ENCODE results near the gene TRIM31. TPM values are rescaled to one million over a fixed set of nuclear protein-coding genes. Genes with fewer than 3 reads are reported as not detected.

The TRIM31 gene
- polyA plus RNA-seq, 4 donors, result 5.2 to 41.6 (median 32.7) TPM

GRCh38 chr6:30116724-30117123 lies 3.8 kb upstream of the TRIM31 start:
- Histone ChIP-seq H3K27me3 (ENCODE audit: control insufficient read depth in 3 of 3, insufficient read depth in 3 of 3, low read length in 3 of 3) (peaks cover 0 to 13% (median 0%) of the 10 kb centered on the region in 3 donors), H3K27ac (ENCODE audit: low read depth in 1 of 3, low read length in 2 of 3) (no peak overlapping the region)
- FAIRE-seq, result no peak

GRCh38 chr6:30113841-30114240 lies 951 bp upstream of the TRIM31 start:
- Histone ChIP-seq H3K9me3 (ENCODE audit: control insufficient read depth in 2 of 2, insufficient read depth in 1 of 2, low read depth in 1 of 2, low read length in 1 of 2) (no peaks in the 10 kb centered on the region), H3K4me3 (ENCODE audit: low read depth in 1 of 3, low read length in 3 of 3) (no peak overlapping the region), H3K27me3 (ENCODE audit: control insufficient read depth in 3 of 3, insufficient read depth in 3 of 3, low read length in 3 of 3) (peaks cover 0 to 25% (median 4%) of the 10 kb centered on the region in 3 donors), H3K36me3 (ENCODE audit: control insufficient read depth in 3 of 3, insufficient read depth in 2 of 3, low read depth in 1 of 3, low read length in 3 of 3) (no peaks in the 10 kb centered on the region), H3K27ac (ENCODE audit: low read depth in 1 of 3, low read length in 2 of 3) (peak overlapping the region; percentile 67 to 90 (median 82)), H3K4me1 (ENCODE audit: control insufficient read depth in 3 of 3, insufficient read depth in 2 of 3, low read depth in 1 of 3, low read length in 2 of 3) (peaks cover 2 to 29% (median 4%) of the 10 kb centered on the region in 3 donors)
- WGBS, 3 donors, result 3 to 35% (median 15%) methylated on average over 1 of the region's 1 CpG
- FAIRE-seq (no peak), DNase-seq (peak; percentile 61 to 71)

More at GRCh38 chr6:30116724-30117123, 3.8 kb upstream of the TRIM31 start:
- DNase-seq, result no peak
- Histone ChIP-seq H3K4me3 (ENCODE audit: low read depth in 1 of 3, low read length in 3 of 3) (no peak overlapping the region), H3K9me3 (ENCODE audit: control insufficient read depth in 2 of 2, insufficient read depth in 1 of 2, low read depth in 1 of 2, low read length in 1 of 2) (no peaks in the 10 kb centered on the region), H3K36me3 (ENCODE audit: control insufficient read depth in 3 of 3, insufficient read depth in 2 of 3, low read depth in 1 of 3, low read length in 3 of 3) (no peaks in the 10 kb centered on the region), H3K4me1 (ENCODE audit: control insufficient read depth in 3 of 3, insufficient read depth in 2 of 3, low read depth in 1 of 3, low read length in 2 of 3) (peaks cover 1 to 36% (median 4%) of the 10 kb centered on the region in 3 donors)
- 73 to 77% (median 76%) methylated on average over 6 of the region's 6 CpGs for WGBS, 3 donors

- no peak for DNase-seq
- Histone ChIP-seq H3K27ac (ENCODE audit: low read depth in 1 of 3, low read length in 2 of 3) (peak overlapping the region; percentile 67 to 74 (median 73)), H3K27me3 (ENCODE audit: control insufficient read depth in 3 of 3, insufficient read depth in 3 of 3, low read length in 3 of 3) (peaks cover 0 to 27% (median 4%) of the 10 kb centered on the region in 3 donors), H3K9me3 (ENCODE audit: control insufficient read depth in 2 of 2, insufficient read depth in 1 of 2, low read depth in 1 of 2, low read length in 1 of 2) (no peaks in the 10 kb centered on the region), H3K36me3 (ENCODE audit: control insufficient read depth in 3 of 3, insufficient read depth in 2 of 3, low read depth in 1 of 3, low read length in 3 of 3) (peaks cover 0 to 3% (median 0%) of the 10 kb centered on the region in 3 donors), H3K4me3 (ENCODE audit: low read depth in 1 of 3, low read length in 3 of 3) (peak overlapping the region; percentile 27 to 44 (median 44)), H3K4me1 (ENCODE audit: control insufficient read depth in 3 of 3, insufficient read depth in 2 of 3, low read depth in 1 of 3, low read length in 2 of 3) (peaks cover 4 to 25% (median 4%) of the 10 kb centered on the region in 3 donors)
- FAIRE-seq, result no peak
- 69 to 79% (median 75%) methylated on average over 10 of the region's 10 CpGs for WGBS, 3 donors
Measured at GRCh38 chr6:30112402-30112994, 392 bp downstream of the TRIM31 start.

- H3K27me3 ChIP-seq (ENCODE audit: control insufficient read depth in 3 of 3, insufficient read depth in 3 of 3, low read length in 3 of 3), result peaks cover 0 to 27% (median 4%) of the 10 kb centered on the region in 3 donors
- peak overlapping the region in 2 of 3 donors; percentile 27 to 44 for H3K4me3 ChIP-seq (ENCODE audit: low read depth in 1 of 3, low read length in 3 of 3)
- H3K36me3 ChIP-seq (ENCODE audit: control insufficient read depth in 3 of 3, insufficient read depth in 2 of 3, low read depth in 1 of 3, low read length in 3 of 3), result peaks cover 0 to 3% (median 0%) of the 10 kb centered on the region in 3 donors
- peak; percentile 35 to 45 for DNase-seq
- H3K4me1 ChIP-seq (ENCODE audit: control insufficient read depth in 3 of 3, insufficient read depth in 2 of 3, low read depth in 1 of 3, low read length in 2 of 3), result peaks cover 4 to 25% (median 4%) of the 10 kb centered on the region in 3 donors
- no peak for FAIRE-seq
- H3K27ac ChIP-seq (ENCODE audit: low read depth in 1 of 3, low read length in 2 of 3), result peak overlapping the region in 2 of 3 donors; percentile 39 to 67
- H3K9me3 ChIP-seq (ENCODE audit: control insufficient read depth in 2 of 2, insufficient read depth in 1 of 2, low read depth in 1 of 2, low read length in 1 of 2), result no peaks in the 10 kb centered on the region
- WGBS, 3 donors, result 61 to 69% (median 64%) methylated on average over 27 of the region's 27 CpGs
Measured at GRCh38 chr6:30111266-30111856, 1.5 kb downstream of the TRIM31 start.

- Histone ChIP-seq H3K36me3 (ENCODE audit: control insufficient read depth in 3 of 3, insufficient read depth in 2 of 3, low read depth in 1 of 3, low read length in 3 of 3) (peaks cover 0 to 10% (median 0%) of the 10 kb centered on the region in 3 donors), H3K27me3 (ENCODE audit: control insufficient read depth in 3 of 3, insufficient read depth in 3 of 3, low read length in 3 of 3) (peaks cover 0 to 17% (median 10%) of the 10 kb centered on the region in 3 donors), H3K9me3 (ENCODE audit: control insufficient read depth in 2 of 2, insufficient read depth in 1 of 2, low read depth in 1 of 2, low read length in 1 of 2) (no peaks in the 10 kb centered on the region), H3K27ac (ENCODE audit: low read depth in 1 of 3, low read length in 2 of 3) (no peak overlapping the region), H3K4me1 (ENCODE audit: control insufficient read depth in 3 of 3, insufficient read depth in 2 of 3, low read depth in 1 of 3, low read length in 2 of 3) (peaks cover 6 to 30% (median 14%) of the 10 kb centered on the region in 3 donors), H3K4me3 (ENCODE audit: low read depth in 1 of 3, low read length in 3 of 3) (no peak overlapping the region)
- FAIRE-seq (no peak), DNase-seq (no peak)
- WGBS, 3 donors, result 84 to 85% (median 84%) methylated on average over 2 of the region's 2 CpGs
Measured at GRCh38 chr6:30104661-30105060, 8.2 kb downstream of the TRIM31 start.

GRCh38 chr6:30103872-30104179 lies 9.1 kb downstream of the TRIM31 start:
- no peaks in the 10 kb centered on the region for H3K9me3 ChIP-seq (ENCODE audit: control insufficient read depth in 2 of 2, insufficient read depth in 1 of 2, low read depth in 1 of 2, low read length in 1 of 2)
- peak overlapping the region; percentile 63 to 86 (median 70) for H3K27ac ChIP-seq (ENCODE audit: low read depth in 1 of 3, low read length in 2 of 3)
- peaks cover 0 to 10% (median 0%) of the 10 kb centered on the region in 3 donors for H3K36me3 ChIP-seq (ENCODE audit: control insufficient read depth in 3 of 3, insufficient read depth in 2 of 3, low read depth in 1 of 3, low read length in 3 of 3)
- H3K27me3 ChIP-seq (ENCODE audit: control insufficient read depth in 3 of 3, insufficient read depth in 3 of 3, low read length in 3 of 3), result peaks cover 0 to 17% (median 9%) of the 10 kb centered on the region in 3 donors
- WGBS, 3 donors, result 35 to 50% (median 37%) methylated on average over 3 of the region's 3 CpGs
- no peak for FAIRE-seq
- no peak for DNase-seq
- peak overlapping the region in 2 of 3 donors; percentile 38 to 47 for H3K4me3 ChIP-seq (ENCODE audit: low read depth in 1 of 3, low read length in 3 of 3)
- H3K4me1 ChIP-seq (ENCODE audit: control insufficient read depth in 3 of 3, insufficient read depth in 2 of 3, low read depth in 1 of 3, low read length in 2 of 3), result peaks cover 6 to 30% (median 14%) of the 10 kb centered on the region in 3 donors

- H3K4me1 ChIP-seq (ENCODE audit: control insufficient read depth in 3 of 3, insufficient read depth in 2 of 3, low read depth in 1 of 3, low read length in 2 of 3), result peaks cover 4 to 35% (median 14%) of the 10 kb centered on the region in 3 donors
- DNase-seq (peak; percentile 95 to 96), FAIRE-seq (no peak)
- peak overlapping the region in 2 of 3 donors; percentile 38 to 47 for H3K4me3 ChIP-seq (ENCODE audit: low read depth in 1 of 3, low read length in 3 of 3)
- no peaks in the 10 kb centered on the region for H3K9me3 ChIP-seq (ENCODE audit: control insufficient read depth in 2 of 2, insufficient read depth in 1 of 2, low read depth in 1 of 2, low read length in 1 of 2)
- H3K36me3 ChIP-seq (ENCODE audit: control insufficient read depth in 3 of 3, insufficient read depth in 2 of 3, low read depth in 1 of 3, low read length in 3 of 3), result peaks cover 0 to 10% (median 0%) of the 10 kb centered on the region in 3 donors
- H3K27ac ChIP-seq (ENCODE audit: low read depth in 1 of 3, low read length in 2 of 3), result peak overlapping the region; percentile 64 to 86 (median 70)
- 1 to 4% (median 3%) methylated on average over 36 of the region's 36 CpGs for WGBS, 3 donors
- peaks cover 0 to 17% (median 7%) of the 10 kb centered on the region in 3 donors for H3K27me3 ChIP-seq (ENCODE audit: control insufficient read depth in 3 of 3, insufficient read depth in 3 of 3, low read length in 3 of 3)
Measured at GRCh38 chr6:30102970-30103871, 9.7 kb downstream of the TRIM31 start.

Measured in small intestine (tissue), 7 donors.